Adipose tissue (tissue), 3 donors: ENCODE measurements around the gene VEGFA. TPM values are rescaled to one million over a fixed set of nuclear protein-coding genes. Genes with fewer than 3 reads are reported as not detected.

ENCODE experiments used
- H3K27ac ChIP-seq: one replicate; pipeline ENCODE4 v1.5.1; 2013; ENCODE audit warnings: low read depth, low read length
- WGBS, 3 donors: extraction: QIAGEN DNeasy Blood & Tissue Kit; methylation state at CpG; one replicate each; pipeline ENCODE4 v1.1.7; 2013; 5-methylcytosine and 5-hydroxymethylcytosine counted together
- polyA plus RNA-seq, 3 donors: library from polyadenylated mRNA; stranded (reverse); fragments of 200-250 nt; gene quantifications; one replicate each; pipeline ENCODE4 v1.2.3, GENCODE V29; 2013
- donor health status: healthy with polysubstance abuse.
- donor health status: Bipolar disorder and iron deficiency.
- donor health status: healthy.

Gene VEGFA
- polyA plus RNA-seq, 3 donors = 67.5 to 260 (median 90.8) TPM

DNA sequence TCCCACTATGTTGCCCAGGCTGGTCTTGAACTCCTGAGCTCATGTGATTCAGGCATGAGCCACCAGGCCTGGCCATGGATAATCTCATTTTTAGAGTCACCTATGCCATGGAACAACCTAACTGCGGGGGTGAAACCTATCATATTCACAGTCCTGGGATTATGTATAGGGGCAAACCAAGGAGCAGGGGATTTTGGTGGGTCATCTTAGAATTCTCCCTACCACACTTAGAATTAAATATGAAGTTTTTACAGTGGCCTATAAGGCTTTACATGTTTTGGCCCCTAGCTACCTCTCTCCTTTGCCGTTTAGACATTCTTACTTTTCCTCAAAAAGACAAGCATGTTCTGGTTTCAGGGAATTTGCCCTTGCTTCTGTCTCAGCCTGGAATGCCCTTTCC is 20.6 kb upstream of the VEGFA start:
- no peak overlapping the region for H3K27ac ChIP-seq
- WGBS, 3 donors = 57 to 66% (median 65%) methylated on average over 2 of the region's 2 CpGs

DNA sequence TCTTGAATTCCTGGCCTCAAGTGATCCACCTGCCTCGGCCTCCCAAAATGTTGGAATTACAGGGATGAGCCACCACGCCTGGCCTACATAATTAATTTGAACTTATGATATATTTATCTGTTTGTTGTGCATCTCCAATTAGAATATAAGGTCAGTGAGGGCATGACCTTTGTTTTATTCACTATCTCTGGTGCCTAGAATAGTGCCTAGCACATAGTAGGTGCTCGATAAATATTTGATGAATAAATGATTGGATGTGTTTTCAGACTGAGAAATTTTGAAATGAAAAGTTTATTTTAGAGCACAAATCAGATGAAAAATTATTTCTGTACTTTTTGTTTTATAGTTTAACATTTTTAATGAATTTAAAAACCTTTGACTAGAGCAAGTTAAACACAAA is 19.4 kb upstream of the VEGFA start:
- WGBS, 3 donors = 69 to 85% (median 81%) methylated on average over 3 of the region's 3 CpGs

DNA sequence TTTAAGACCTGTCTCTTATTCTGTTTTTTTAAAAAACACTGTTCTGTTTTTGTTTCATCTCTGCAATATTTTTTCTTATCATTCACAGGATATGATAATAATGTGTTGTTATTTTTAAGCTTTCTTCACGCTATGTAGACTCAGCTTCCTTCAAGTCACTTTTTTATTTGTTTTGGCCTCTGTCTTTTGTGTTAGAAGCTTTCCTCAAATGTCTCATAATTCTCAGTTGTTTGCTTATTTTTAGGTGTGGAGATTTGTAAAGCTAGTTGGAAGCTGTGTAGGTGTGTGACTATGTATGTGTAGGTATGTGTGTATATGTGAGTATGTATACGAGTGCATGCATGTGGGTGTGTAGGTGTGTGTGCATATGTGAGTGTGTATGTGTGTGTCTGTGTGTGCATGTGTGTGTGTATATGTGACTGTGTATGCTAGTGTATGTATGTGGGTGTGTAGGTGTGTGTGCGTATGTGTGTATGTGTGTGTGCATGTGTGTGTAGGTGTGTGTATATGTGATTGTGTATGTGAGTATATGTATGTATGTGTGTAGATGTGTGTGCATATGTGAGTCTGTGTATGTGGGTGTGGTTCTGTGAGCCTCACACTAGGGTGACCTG is 16.3 kb upstream of the VEGFA start:
- WGBS, 3 donors = 96 to 98% (median 98%) methylated on average over 3 of the region's 3 CpGs
- H3K27ac ChIP-seq = no peak overlapping the region

More for the DNA sequence above, 19.4 kb upstream of the VEGFA start:
- H3K27ac ChIP-seq = no peak overlapping the region

DNA sequence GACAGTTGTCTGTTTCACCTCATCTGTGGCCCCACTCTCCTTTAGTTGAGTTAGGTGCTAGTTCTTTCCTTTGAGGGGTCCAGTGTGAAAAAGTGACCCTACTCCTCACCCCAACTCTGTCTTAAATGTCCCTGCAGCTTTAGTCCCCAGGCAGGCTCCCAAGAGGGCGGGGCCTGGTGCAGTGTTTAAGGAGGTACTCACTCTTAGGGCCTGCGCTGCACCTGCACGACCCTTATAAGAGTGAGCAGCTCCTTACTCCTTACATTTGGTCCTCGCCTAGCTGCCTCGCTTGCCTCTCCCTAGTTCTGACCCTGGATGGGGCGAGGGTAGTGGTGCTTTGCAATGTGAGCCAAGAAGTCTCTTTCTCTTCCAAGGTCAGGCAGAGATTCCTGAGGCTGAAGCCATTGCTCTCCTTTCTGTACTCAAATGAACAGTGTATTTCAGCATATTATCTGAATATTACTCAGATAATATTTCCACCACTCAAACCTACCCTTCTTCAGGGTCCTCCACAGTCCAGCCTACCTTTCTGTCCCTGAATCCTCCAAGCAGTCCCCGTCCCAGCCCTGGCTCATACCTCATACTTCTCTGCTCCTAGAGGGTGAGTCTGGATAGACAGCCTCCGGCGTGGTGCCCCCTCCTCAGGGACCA is 11.9 kb upstream of the VEGFA start:
- WGBS, 3 donors = 56 to 75% (median 71%) methylated on average over 9 of the region's 9 CpGs
- H3K27ac ChIP-seq = no peak overlapping the region

DNA sequence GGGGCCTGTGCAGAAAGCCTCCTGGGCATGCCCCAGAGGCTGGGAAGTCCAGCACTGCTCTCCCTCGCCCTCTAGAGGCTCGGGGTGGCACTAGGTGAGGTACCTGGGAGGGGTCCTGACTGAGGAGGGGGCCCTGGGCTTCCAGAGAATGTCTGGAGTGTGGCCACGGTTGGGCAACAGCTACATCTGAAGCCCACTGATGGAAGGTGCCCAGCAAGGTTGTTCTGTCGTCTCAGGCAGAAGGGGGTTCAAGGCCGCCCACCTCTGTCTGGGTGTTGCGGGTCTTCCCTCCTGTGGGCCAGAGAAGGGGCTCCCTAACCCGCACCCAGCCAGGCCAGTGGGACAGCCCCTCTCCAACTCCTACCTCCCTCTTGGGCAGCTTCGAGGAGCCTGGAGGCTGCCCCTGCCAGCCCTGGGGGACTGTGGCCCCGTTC is 11.4 kb upstream of the VEGFA start:
- WGBS, 3 donors = 62 to 69% (median 68%) methylated on average over 9 of the region's 9 CpGs
- H3K27ac ChIP-seq = no peak overlapping the region

DNA sequence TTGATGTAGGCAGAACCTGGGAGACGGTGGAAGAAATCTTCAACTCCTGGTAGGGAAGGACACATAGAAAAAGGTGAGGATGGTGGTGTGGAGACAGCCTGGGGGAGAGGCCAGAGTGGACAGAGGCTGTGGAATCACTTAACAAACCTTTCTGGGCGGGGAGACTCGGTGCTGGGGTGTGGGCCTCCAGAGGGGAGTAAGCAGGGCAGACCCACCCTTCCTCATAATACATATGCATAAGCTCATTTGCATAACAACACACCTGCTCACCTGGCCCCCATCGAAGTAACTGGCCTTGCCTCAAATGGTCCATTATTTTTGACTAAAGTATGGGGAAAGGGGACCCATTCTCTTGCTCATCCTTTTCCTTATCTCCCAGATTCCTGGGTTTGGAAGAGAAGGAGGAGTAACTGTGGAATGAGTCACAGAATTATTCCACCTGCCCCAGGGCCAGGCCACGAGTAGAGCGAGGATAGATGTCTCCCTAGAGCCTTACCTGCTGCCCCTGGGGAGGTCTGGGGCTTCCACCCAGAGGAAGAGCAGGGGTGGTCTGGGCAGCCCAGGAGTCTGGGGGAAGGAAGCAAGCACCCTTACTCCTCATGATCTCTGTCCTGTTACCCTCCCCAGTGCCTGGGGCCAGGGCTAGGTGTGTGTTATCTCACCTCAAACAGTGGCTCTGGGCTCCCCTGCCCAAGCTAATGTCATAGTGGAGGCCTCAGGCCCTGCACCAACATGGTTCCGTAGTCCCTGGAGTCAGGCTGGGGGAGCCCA is 10.7 kb upstream of the VEGFA start:
- H3K27ac ChIP-seq = no peak overlapping the region
- WGBS, 3 donors = 65 to 78% (median 74%) methylated on average over 7 of the region's 7 CpGs

DNA sequence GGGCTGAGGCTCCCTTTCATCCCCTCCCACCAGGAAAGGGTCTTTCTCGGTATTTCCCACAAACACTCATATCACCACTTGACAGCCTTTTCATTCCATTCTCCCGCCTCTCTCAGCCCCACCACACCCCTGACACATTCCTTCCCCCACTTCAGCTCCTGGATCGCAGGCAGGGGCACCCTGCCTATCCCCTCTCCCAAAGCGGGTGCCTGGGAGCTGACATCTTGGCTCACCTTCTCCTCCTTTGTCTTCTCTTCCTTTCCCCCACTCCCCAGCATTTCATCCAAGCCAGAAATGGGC is 10.2 kb upstream of the VEGFA start:
- 83 to 90% (median 85%) methylated on average over 3 to 4 of the region's 4 CpGs for WGBS, 3 donors
- H3K27ac ChIP-seq = no peak overlapping the region

DNA sequence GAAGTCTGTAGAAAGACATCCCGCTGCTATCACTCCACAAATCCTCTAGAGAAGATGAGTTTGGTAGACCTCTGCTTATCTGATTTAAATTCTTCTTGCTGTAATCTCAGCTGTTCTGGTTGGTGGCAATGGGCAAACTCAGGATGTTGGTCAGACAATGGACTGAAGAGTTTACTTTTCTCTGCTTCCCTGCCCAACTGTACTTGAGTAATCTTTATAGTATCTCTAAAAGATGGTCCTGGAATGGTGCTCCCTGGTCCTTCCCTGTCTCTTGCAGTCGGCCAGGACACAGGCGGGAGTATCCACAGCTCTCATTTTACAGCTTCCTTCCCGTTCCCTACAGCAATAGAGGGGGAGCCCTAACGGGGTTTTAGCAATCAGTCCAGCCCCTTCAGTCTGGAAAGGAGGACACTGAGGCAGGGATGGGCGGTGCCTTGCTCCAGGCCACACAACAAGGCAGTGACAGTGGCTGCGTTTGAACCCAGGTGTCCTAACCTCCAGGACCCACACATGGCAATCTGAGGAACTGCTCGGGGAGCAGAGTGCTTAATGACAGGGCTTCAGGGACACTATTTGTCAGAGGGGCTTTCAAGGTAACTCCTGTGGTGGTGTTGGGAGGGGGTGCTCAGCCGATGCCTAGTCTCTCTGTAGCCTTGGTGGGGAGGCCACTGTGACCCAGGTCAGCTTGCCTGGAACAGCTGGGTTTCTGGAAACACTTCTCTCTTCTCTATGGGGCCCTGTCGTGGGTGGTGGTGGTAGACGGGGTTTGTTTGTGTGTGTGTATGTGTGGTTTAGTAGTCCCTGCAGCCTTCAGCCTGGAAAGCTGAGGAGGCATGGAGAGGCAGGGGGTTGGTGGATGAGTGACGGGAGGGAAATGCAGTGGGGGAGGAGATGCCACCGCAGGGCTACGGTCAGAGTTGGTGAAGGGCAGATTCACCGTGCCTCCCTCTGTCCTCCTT is 9.5 kb upstream of the VEGFA start:
- WGBS, 3 donors = 77 to 83% (median 81%) methylated on average over 15 of the region's 15 CpGs
- no peak overlapping the region for H3K27ac ChIP-seq

DNA sequence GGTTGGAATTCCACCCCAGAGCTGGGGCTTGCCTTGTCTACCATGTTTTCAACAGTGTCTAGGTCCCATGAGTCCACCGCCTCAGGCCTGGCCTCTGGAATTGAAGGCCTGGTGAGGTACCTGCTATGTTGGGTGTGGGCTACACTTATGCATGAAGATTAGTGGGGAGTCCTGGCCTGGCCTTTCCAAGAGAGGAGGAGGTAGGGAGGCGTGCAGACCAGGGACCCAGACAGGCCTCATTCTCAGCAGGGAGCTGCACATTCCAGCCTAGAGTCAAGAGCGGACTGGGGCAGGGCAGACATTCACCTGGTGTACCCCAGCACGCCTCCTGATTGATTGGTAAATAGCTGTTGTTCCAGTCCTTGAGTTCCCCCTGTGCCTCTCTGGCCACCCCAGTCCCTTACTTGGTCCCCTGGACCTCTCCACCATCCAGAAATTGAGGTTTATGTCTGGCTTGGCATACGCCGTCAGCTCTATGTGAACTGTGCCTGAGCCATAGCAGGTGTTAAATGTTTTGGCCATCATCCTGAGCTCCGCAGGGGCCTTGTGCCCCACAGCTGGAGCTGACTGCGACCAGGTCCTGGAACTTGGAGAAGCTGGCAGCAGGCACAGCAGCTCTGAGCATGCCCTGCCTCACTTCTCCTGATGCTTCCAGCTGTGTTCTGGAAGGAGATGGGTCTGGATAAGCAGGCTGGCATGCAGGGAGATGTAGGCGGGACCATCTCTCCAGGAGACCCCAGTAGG is 8.2 kb upstream of the VEGFA start:
- 79 to 95% (median 95%) methylated on average over 9 of the region's 9 CpGs for WGBS, 3 donors
- no peak overlapping the region for H3K27ac ChIP-seq

DNA sequence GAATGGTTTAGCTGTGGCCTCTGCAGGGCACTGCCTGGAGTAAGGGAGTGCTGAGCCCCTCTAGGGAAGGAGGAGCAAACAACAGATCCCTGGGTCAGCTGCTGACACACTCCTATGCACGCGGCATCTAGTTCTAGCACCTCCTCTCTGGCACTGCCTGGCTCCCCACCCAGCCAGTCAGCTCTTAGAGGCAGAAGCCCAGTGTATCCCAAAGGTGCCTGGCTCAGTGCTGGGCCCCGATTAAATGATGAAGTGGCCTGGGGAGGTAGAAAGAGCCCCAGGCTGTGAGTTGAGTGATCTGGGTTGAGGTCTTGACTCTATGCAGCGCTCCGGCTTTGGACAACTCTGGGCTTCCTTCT is 7.6 kb upstream of the VEGFA start:
- H3K27ac ChIP-seq = no peak overlapping the region
- WGBS, 3 donors = 80 to 88% (median 84%) methylated on average over 5 of the region's 5 CpGs

DNA sequence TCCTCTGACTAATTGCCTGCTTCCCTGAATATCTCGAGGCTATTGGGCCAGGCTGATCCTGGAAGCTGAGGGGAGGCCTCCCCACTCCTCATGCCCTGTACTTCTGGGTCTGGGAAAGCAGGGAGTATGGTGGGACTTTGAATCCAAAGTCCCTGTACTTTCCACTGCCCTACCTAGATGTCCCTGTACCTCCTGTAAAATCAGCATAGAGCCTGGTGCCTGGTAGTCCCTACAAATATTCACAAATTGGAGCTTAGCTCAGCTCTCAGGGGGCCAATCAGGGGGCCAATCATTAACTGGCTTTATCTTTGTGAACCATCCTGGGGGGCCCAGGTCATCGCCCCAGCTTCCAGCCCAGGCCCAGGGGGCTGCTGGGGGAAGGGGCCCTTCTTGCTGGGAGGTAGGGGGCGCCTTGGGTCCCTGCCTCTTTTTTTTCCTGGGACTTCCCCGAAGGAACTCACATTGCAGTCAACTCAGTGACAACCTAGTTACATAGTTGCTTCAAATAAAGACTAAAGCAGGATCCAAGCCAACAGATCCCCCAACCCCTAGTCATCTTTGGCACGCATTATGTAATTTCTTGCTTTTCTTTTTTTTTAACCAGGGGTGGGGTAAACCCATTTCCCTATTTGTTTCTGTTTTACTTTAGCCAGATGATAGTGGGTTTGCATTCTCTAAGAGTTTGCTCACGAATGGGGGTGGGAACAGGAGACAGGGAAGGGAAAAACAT is 6.9 kb upstream of the VEGFA start:
- 43 to 62% (median 51%) methylated on average over 6 of the region's 6 CpGs for WGBS, 3 donors
- no peak overlapping the region for H3K27ac ChIP-seq

DNA sequence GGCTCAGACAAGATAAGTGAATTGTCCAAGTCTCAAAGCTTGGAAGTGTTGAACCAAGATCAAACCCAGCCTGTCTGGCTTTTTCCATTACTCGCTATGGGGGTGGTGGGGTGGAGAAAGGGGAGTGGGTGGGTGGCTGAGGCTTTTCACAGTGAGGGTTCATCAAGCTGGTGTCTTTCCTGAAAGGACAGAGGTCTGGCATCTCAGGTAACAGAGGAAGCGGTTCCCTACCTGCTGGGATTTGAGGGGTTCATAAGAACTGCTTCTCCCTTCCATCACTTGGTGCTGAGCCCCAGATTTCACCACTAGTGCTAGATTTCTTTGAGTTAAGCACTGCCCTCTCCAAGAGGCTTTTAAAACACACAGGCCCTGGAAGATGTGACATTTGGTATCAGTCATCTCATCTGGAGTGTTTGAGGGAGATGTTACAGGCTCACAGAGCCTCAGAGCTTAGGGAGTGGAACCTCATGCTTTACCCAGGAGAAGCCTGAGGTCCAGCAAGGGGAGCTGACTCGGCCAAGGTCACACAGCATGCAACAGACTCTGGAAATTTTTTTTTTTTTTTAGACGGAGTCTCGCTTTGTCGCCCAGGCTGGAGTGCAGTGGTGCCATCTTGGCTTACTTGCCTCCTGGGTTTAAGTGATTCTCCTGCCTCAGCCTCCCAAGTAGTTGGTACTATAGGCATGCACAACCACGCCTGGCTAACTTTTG is 6.0 kb upstream of the VEGFA start:
- 80 to 94% (median 93%) methylated on average over 7 of the region's 7 CpGs for whole genome bisulfite sequencing, 3 donors

DNA sequence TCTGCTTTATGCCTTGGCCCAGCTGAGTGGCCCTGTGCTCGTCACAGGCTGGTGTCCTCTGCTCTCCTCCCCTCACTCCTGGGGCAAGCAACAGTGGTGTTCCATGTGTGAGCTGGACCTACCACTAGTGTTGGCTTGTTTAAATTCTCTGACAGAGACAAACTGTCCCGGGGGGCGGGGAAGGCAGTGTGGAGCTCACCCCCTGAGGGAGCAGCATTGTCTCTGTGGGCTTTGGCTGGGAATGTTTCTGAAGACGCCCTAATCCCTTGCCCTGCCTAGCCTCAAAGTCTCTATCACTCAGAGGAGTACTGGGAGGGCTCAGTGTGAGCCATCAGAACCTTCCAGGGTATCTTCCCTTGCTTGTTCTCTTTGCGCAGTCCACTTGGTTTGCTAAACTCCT is 5.2 kb upstream of the VEGFA start:
- H3K27ac ChIP-seq = no peak overlapping the region
- 86 to 90% (median 90%) methylated on average over 5 of the region's 5 CpGs for WGBS, 3 donors

More for the DNA sequence above, 6.0 kb upstream of the VEGFA start:
- no peak overlapping the region for H3K27ac ChIP-seq

DNA sequence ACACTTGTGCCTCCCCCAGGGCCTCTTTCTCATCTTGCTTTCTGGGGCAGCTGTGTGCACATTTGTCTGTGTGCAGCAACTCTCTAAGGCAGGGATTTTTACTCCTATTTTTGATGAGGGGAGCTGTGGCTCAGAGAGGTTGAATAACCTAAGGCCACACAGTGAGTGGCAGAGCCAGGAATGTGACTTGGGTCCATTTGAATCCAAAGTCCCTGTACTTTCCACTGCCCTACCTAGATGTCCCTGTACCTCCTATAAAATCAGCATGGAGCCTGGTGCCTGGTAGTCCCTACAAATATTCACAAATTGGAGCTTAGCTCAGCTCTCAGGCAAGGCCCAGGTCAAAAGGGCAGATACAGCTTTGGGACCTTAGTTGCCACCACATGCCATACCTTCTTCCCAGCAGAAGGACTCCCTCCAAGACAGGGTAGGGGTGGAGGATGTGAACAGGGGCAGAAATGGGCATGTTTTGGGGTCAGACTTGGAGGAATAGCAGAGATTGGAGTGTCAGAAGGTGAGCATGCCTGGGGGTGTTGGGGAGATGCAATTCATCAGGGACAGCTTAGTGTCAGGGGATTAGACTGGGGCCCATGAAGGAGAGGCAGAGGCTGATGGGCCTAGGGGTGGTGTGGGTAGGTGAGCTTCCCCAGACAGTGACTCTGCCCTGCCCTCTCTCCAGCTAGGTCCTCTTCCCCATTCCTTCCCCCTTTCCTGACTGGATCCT is 4.1 kb upstream of the VEGFA start:
- H3K27ac ChIP-seq = no peak overlapping the region

DNA sequence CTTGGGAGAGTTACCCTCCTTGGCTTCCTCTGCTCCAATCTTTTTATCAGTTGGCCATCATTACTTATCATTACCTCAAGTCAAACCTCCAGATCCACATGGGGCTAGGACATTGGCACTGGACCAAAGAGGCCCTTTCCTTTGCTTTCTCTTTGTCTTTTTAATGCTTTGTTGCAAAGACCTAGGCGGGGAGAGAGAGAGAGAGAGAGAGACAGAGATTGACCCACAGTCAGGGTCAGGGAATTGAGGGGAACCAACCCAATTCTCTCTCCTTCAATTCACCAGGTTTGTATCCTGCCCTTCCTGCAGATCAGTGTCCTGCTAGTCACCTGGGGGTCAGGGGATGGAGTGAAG is 3.5 kb upstream of the VEGFA start:
- no peak overlapping the region for H3K27ac ChIP-seq
- 74 to 100% (median 85%) methylated on average over 1 of the region's 1 CpG for WGBS, 3 donors

DNA sequence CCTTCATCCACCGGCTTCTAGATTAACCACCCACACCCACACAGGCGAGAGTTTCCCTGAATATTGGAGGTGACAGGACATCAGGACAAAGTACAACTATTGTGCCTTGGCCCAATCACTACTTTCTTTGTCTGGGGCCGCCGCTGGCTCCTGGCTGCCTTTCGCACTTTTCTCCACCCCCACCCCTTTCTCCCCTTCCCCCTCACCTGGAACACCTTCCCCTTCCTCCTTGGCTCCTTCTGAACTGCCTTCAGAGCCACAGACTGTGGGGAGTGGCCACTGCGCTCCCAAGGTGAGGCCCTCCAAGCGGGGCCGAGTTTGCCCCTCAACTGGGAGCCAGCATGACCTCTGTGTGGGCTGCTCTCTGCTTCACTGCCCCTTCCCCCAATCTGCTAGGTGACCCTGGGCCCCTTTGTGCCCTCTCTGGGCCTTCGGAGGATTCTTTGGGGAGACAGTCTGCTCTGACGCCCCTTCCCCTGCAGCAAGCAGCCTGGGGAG is 3.0 kb upstream of the VEGFA start:
- 60 to 96% (median 87%) methylated on average over 10 of the region's 10 CpGs for WGBS, 3 donors

More for the DNA sequence above, 3.0 kb upstream of the VEGFA start:
- H3K27ac ChIP-seq = no peak overlapping the region
